K562 (cell line): ENCODE measurements around the gene SPRY4. TPM values are rescaled to one million over a fixed set of nuclear protein-coding genes. Genes with fewer than 3 reads are reported as not detected.

Experiments
- ATAC-seq: fragments of 200-7000 bp; cut with Tn5 transposase; 3 replicates; pipeline ENCODE4 v1.9.1; 2020; ENCODE audit warnings: moderate library complexity
- BruUV-seq: library from RNA; stranded (reverse); fragments of 400-500 nt; replicated peaks from 2 replicates; lab custom pipeline; 2021; lab: Mats Ljungman, UMichigan
- CTCF ChIA-PET: fragments of 300-600 bp; formaldehyde crosslinking; extraction: SDS; loops from one replicate; lab custom pipeline; 2021; ENCODE audit warnings: low intra/inter-chr PET ratio; lab: Yijun Ruan, JAX
- POLR2A ChIA-PET: fragments of 300-600, 350-650 bp; sonication (Branson Sonifier 250); formaldehyde crosslinking; extraction: SDS; loops from one replicate; lab custom pipeline; 2021; ENCODE audit warnings: antibody characterized with exemption, inconsistent platforms; lab: Yijun Ruan, JAX
- DNase-seq, 4 experiments: peaks; one replicate each; pipeline versions ENCODE4 v3.0.0 to v3.0.0-alpha.2; 2011 to 2018; ENCODE audit warnings: low spot score in 3 of 4, mixed read lengths in 3 of 4; ENCODE audit errors: extremely low read depth in 1 of 4
- FAIRE-seq: peaks from 2 replicates; lab custom pipeline; 2011; peaks lifted over from hg19 to GRCh38; lab: Jason Lieb, UNC
- H2AFZ ChIP-seq: 2 replicates; pipeline ENCODE4 v1.6.0; 2011; ENCODE audit warnings: low read depth, low read length, control low read depth, inconsistent platforms
- H3K27ac ChIP-seq: fragments of 200-600 bp; 3 replicates; pipeline ENCODE4 v1.8.0; 2011; ENCODE audit warnings: low read depth, mild to moderate bottlenecking, control low read depth, inconsistent platforms, low read length, moderate library complexity, mixed read lengths; ENCODE audit errors: extremely low read depth
- H3K27me3 ChIP-seq, 2 experiments: fragments of 300-600 bp in 1 of 2; 2 replicates in 1 of 2; 3 replicates in 1 of 2; pipeline versions ENCODE4 v1.6.0 to v1.8.0; 2011; ENCODE audit warnings: inconsistent platforms in 2 of 2, low read length in 2 of 2, mild to moderate bottlenecking in 1 of 2, mixed read lengths in 1 of 2, moderate library complexity in 1 of 2; ENCODE audit not compliant: control insufficient read depth in 2 of 2, insufficient read depth in 2 of 2
- H3K36me3 ChIP-seq: fragments of 300-600 bp; 3 replicates; pipeline ENCODE4 v1.8.0; 2011; ENCODE audit warnings: mild to moderate bottlenecking, low read length, inconsistent platforms; ENCODE audit not compliant: control insufficient read depth, insufficient read depth
- H3K4me1 ChIP-seq, 2 experiments: fragments of 200-600 bp in 1 of 2; replicated peaks in 1 of 2; 2 replicates in 1 of 2; 3 replicates in 1 of 2; pipeline versions ENCODE4 v1.5.1 to v1.8.0; 2011; ENCODE audit warnings: inconsistent platforms in 2 of 2, low read length in 2 of 2, mild to moderate bottlenecking in 1 of 2, mixed read lengths in 1 of 2, moderate library complexity in 1 of 2; ENCODE audit not compliant: control insufficient read depth in 2 of 2, insufficient read depth in 2 of 2
- H3K4me2 ChIP-seq: 2 replicates; pipeline ENCODE4 v1.6.1; 2011; ENCODE audit warnings: low read length, control low read depth, inconsistent platforms, mixed read lengths; ENCODE audit not compliant: insufficient read depth
- H3K4me3 ChIP-seq: fragments of 200-600 bp; sonication (generic), shearing (Covaris generic); 2 replicates; pipeline ENCODE4 v1.5.1; 2016; ENCODE audit warnings: control low read depth, inconsistent platforms
- H3K79me2 ChIP-seq: fragments of 200-600 bp; 3 replicates; pipeline ENCODE4 v1.8.0; 2011; ENCODE audit warnings: low read length, inconsistent platforms; ENCODE audit not compliant: control insufficient read depth, insufficient read depth
- H3K9ac ChIP-seq, 2 experiments: 2 replicates each; pipeline versions ENCODE4 v1.6.0 to v1.6.1; 2011; ENCODE audit warnings: low read depth in 2 of 2, low read length in 2 of 2, control low read depth in 1 of 2, inconsistent platforms in 1 of 2, mild to moderate bottlenecking in 1 of 2, mixed read lengths in 1 of 2; ENCODE audit not compliant: insufficient read depth in 1 of 2
- H3K9me1 ChIP-seq: one replicate; pipeline ENCODE4 v1.6.0; 2011; ENCODE audit warnings: inconsistent platforms, mild to moderate bottlenecking, low read length, moderate library complexity; ENCODE audit not compliant: control insufficient read depth, insufficient read depth
- H3K9me3 ChIP-seq: replicated peaks from 2 replicates; pipeline ENCODE4 v1.5.1; 2011; ENCODE audit warnings: low read depth, low read length, inconsistent platforms; ENCODE audit not compliant: control insufficient read depth, insufficient read depth
- H4K20me1 ChIP-seq: replicated peaks from 2 replicates; pipeline ENCODE4 v1.6.1; 2011; ENCODE audit warnings: low read length, inconsistent platforms, mixed read lengths; ENCODE audit not compliant: control insufficient read depth, insufficient read depth
- DNMT1 ChIP-seq: fragments of 450-650 bp; IDR thresholded peaks from 2 replicates; pipeline ENCODE4 v1.6.1; 2016; ENCODE audit warnings: antibody characterized with exemption, mild to moderate bottlenecking
- GABPB2 ChIP-seq: fragments of 250-450 bp; sonication (Bioruptor Pico); conservative IDR thresholded peaks from 2 replicates; pipeline ENCODE4 v1.5.1; 2021; ENCODE audit warnings: mild to moderate bottlenecking
- GTF2E2 ChIP-seq: fragments of 200-800 bp; sonication (Bioruptor generic); IDR thresholded peaks from 2 replicates; pipeline ENCODE4 v1.6.1; 2016; ENCODE audit warnings: missing genetic modification characterization, missing compliant biosample characterization
- RBFOX2 ChIP-seq: fragments of 200-400 bp; formaldehyde crosslinking; IDR thresholded peaks from 2 replicates; pipeline ENCODE4 v1.6.1; 2017; ENCODE audit warnings: low read depth, mild to moderate bottlenecking, low read length, moderate library complexity
- TEAD1 ChIP-seq, 2 experiments: fragments of 450-650 bp in 1 of 2; sonication (generic) in 1 of 2; formaldehyde crosslinking; IDR thresholded peaks; 2 replicates each; pipeline versions ENCODE4 v1.4.0 to v1.8.0; 2020 to 2022; ENCODE audit warnings: mild to moderate bottlenecking in 2 of 2, missing genetic modification reagents in 1 of 2
- WGBS: fragments of 100-300 bp; shearing (Covaris generic); methylation state at CpG from one replicate; pipeline ENCODE4 v1.1.6; 2016; ENCODE audit warnings: low coverage, mixed read lengths; ENCODE audit not compliant: insufficient coverage; ENCODE audit errors: missing lambda C conversion rate; 5-methylcytosine and 5-hydroxymethylcytosine counted together
- in situ Hi-C: fragments of 300-500 bp; cut with MboI; formaldehyde crosslinking; loops from 4 replicates; pipeline ENCODE4 v1.15.0; 2018; ENCODE audit warnings: inconsistent platforms, mixed read lengths
- intact Hi-C: fragments of 100-400 bp; cut with micrococcal nuclease; formaldehyde crosslinking; loops from 2 replicates; pipeline ENCODE4 v1.14.2; 2022
- polyA plus RNA-seq, 8 experiments: library from polyadenylated mRNA; depleted of rRNA in 4 of 8; stranded (reverse) in 5 of 8; unstranded in 3 of 8; fragments of >200 nt; fragmentation: Nextera tagmentation in 2 of 8; fragmentation: Illumina TruSeq in 1 of 8; extraction: Ambion mirVana in 2 of 8; extraction: Trizol in 1 of 8; gene quantifications; 2 replicates each; pipeline versions ENCODE4 v1.2.1 to v1.2.3, GENCODE V29; 2011 to 2014; ENCODE audit warnings: inconsistent platforms in 1 of 8, missing spikeins in 1 of 8
- total RNA-seq, 7 experiments: library from RNA; depleted of rRNA in 6 of 7; stranded (reverse); fragments of >200 nt in 6 of 7; fragmentation: Illumina TruSeq in 2 of 7; extraction: Trizol in 2 of 7; gene quantifications; 2 replicates each; pipeline versions ENCODE4 v1.2.1 to v1.2.3, GENCODE V29; 2011 to 2021; ENCODE audit warnings: low replicate concordance in 1 of 7
- TF ChIP-seq, protein P1 (sequence below), 3 experiments: IDR thresholded peaks in 2 of 3; conservative IDR thresholded peaks in 1 of 3; 2 replicates each; pipeline ENCODE4 v1.5.1; 2011 to 2012; ENCODE audit warnings: low read length in 3 of 3, mild to moderate bottlenecking in 3 of 3, control low read depth in 2 of 3, improper control_type of control experiment in 1 of 3, inconsistent platforms in 1 of 3, low read depth in 1 of 3, mixed read lengths in 1 of 3, moderate library complexity in 1 of 3; ENCODE audit not compliant: insufficient read depth in 2 of 3

The SPRY4 gene
- total and polyA plus RNA-seq, 9 of the 15 experiments (the other 6 are each of a cell fraction or from before 2014, with no cell fraction given), result 2.6 to 24.2 (median 9.5) TPM

DNA sequence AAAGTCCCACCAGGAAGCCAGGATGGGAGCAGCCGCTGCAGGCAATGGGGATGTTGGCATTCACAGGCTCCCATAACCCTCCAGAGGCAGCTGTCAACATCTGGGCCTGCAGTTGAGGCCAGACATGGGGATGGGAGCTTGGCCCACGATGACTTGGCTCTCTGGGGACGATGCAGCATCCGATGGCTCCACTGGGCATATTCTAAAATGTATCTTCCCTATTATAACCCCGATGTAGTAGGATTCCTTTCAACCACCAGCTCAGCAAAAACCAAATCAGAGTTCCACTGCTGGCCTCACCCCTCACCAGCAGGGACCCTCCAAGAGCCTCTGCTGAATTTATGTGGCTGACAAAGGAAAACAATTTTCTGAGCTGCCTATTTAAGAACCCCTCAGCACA lies 7.1 kb downstream of the SPRY4 start:
- H4K20me1 ChIP-seq, result 0 out of 2 replicates have a peak, but pooled peaks cover 23% of the 10 kb centered on the region
- BruUV-seq, result no TSS peak
- no peak for ATAC-seq

More for the DNA sequence above, 7.1 kb downstream of the SPRY4 start:
- no peak overlapping the region for H3K4me3 ChIP-seq
- no peak overlapping the region for H3K27ac ChIP-seq
- 99% methylated on average over 5 of the region's 5 CpGs for WGBS
- H3K79me2 ChIP-seq, result peaks cover 89% of the 10 kb centered on the region
- FAIRE-seq, result no peak
- ChIA-PET CTCF (interaction anchor here (0.7 kb wide), 1 partner anchor 231 kb away, joined by 5 read pairs; no protein-coding TSS in a partner anchor), POLR2A (interaction anchor here (0.7 kb wide), 1 partner anchor 10 kb away, joined by 3 read pairs; no protein-coding TSS in a partner anchor)
- H3K36me3 ChIP-seq, result peaks cover 66% of the 10 kb centered on the region; the same call in 2 of the 3 replicates
- H3K9me1 ChIP-seq, result no peaks in the 10 kb centered on the region
- H3K4me2 ChIP-seq, result no peak overlapping the region
- no peak overlapping the region for H2AFZ ChIP-seq
- H3K27me3 ChIP-seq, result no peaks in the 10 kb centered on the region
- peaks cover 25 to 26% of the 10 kb centered on the region in 2 experiments for H3K4me1 ChIP-seq
- DNase-seq, result no peak
- H3K9ac ChIP-seq, result 0 out of 4 replicates have a peak overlapping the region, but pooled peaks of 1 of the 2 experiments have one; percentile 31
- H3K9me3 ChIP-seq, result no peaks in the 10 kb centered on the region
- intact Hi-C loops, result no loop called here
- in situ Hi-C loops, result no loop called here
- TF ChIP-seq GTF2E2 (tag) (no peak), DNMT1 (no peak), TEAD1 (CRISPR knock-in tag; IDR thresholded peaks at IDR 0.05) (no peak), RBFOX2 (peak; percentile 48; the same call in 1 of the 2 replicates), GABPB2 (CRISPR knock-in tag) (no peak)
- TF ChIP-seq, protein P1, sequence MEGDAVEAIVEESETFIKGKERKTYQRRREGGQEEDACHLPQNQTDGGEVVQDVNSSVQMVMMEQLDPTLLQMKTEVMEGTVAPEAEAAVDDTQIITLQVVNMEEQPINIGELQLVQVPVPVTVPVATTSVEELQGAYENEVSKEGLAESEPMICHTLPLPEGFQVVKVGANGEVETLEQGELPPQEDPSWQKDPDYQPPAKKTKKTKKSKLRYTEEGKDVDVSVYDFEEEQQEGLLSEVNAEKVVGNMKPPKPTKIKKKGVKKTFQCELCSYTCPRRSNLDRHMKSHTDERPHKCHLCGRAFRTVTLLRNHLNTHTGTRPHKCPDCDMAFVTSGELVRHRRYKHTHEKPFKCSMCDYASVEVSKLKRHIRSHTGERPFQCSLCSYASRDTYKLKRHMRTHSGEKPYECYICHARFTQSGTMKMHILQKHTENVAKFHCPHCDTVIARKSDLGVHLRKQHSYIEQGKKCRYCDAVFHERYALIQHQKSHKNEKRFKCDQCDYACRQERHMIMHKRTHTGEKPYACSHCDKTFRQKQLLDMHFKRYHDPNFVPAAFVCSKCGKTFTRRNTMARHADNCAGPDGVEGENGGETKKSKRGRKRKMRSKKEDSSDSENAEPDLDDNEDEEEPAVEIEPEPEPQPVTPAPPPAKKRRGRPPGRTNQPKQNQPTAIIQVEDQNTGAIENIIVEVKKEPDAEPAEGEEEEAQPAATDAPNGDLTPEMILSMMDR (IDR thresholded peaks at IDR 0.05 in 2 of 3, conservative IDR thresholded peaks at IDR 0.05 in 1 of 3; ENCODE audit: insufficient read depth in 2 of 3, low read depth in 1 of 3, low read length in 3 of 3), result peak in 2 of 3 experiments; percentile 14 to 30; a peak in 2 of 6 replicates
- TF ChIP-seq, all 486 proteins: peak for 2
